ENCODE data around the gene LYPD6B.

The LYPD6B gene

DNA sequence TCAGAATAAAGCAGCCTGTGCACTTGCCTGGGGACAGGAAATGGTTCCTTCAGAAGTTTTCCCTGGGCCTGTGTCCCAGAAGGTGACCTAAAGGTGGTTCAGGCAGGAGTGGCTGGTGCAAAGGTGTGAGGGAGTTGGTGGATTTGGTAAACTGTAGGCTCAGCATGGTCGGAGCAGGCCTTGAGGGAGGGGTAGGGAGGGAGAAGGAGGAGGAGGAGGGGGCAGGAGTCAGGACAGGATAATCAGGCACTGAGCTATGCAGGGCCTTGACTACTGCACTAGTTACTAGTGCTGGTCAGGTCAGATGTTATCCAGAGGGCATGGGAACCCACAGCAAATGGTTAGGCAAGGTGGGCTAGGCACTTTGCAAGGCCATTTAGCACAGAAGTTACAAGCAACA lies 21.3 kb downstream of the LYPD6B start:
- 100% methylated on average over 1 of the region's 1 CpG; no CpG with 5 or more reads in 1 of the 2 experiments for WGBS, 2 experiments (ENCODE audit: insufficient coverage in 2 of 2)
- no peaks in the 10 kb centered on the region for H3K9me3 ChIP-seq (ENCODE audit: control insufficient read depth, low read length)
- peaks cover 28% of the 10 kb centered on the region for H3K4me1 ChIP-seq (ENCODE audit: control insufficient read depth, insufficient read depth, low read length, poor library complexity, severe bottlenecking)
- H3K27ac ChIP-seq (ENCODE audit: low read depth, low read length, severe bottlenecking): no peak overlapping the region
- H3K4me3 ChIP-seq (ENCODE audit: extremely low read depth, insufficient read depth, low read length, poor library complexity, severe bottlenecking): no peak overlapping the region
- H3K36me3 ChIP-seq (ENCODE audit: control insufficient read depth, insufficient read depth, low read length): no peaks in the 10 kb centered on the region

DNA sequence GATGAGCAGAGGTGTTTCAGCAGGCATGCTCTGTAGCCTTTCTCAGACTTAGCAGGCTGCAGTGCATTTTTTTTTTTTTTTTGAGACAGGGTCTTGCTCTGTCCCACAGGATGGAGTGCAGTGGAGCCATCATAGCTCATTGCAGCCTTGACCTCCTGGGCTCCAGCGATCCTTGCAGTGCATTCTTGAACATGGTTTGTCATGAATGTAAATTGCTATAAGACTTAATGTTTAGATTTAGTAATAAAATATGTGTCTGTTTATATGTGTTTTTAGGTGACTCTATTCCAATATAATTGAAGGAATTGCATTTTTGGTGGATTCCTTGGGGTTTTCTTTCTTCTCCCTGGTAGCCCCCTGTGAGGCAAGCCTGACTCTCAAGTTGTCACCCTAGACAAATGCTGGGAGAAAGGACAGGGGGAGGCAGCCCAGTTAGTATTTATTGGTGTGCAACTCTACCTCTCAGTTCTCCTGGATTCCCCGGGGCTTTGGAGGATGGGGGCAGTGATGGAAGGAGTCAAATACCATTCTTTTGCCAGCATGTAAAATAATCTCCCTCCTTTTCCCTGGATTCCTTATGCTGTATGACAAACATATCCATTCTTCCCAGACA lies 22.7 kb downstream of the LYPD6B start:
- Histone ChIP-seq H3K9me3 (ENCODE audit: control insufficient read depth, low read length) (no peaks in the 10 kb centered on the region), H3K27ac (ENCODE audit: low read depth, low read length, severe bottlenecking) (no peak overlapping the region), H3K4me3 (ENCODE audit: extremely low read depth, insufficient read depth, low read length, poor library complexity, severe bottlenecking) (no peak overlapping the region), H3K36me3 (ENCODE audit: control insufficient read depth, insufficient read depth, low read length) (no peaks in the 10 kb centered on the region), H3K4me1 (ENCODE audit: control insufficient read depth, insufficient read depth, low read length, poor library complexity, severe bottlenecking) (peaks cover 25% of the 10 kb centered on the region)
- WGBS, 2 experiments (ENCODE audit: insufficient coverage in 2 of 2): 100% methylated on average over 1 of the region's 2 CpGs; no CpG with 5 or more reads in 1 of the 2 experiments

DNA sequence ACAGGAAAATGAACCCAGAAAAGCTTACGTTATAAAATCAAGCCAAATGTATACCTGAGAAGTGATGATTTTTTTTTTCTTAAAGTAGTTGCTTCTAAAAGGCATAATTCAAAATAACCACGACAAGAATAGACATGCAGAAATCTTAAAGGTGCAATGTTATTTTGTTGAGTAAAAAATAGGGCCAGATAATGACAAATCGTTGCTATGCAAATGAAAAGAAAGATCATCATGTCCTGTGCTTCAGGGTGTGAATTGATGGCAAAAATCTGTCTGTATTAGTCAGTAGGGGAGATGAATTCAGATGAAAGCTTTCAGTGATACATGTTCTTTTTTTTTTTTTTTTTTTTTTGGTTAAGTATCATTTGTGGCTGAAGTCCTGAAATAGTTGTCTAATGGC lies 24.0 kb downstream of the LYPD6B start:
- Histone ChIP-seq H3K4me3 (ENCODE audit: extremely low read depth, insufficient read depth, low read length, poor library complexity, severe bottlenecking) (no peak overlapping the region), H3K4me1 (ENCODE audit: control insufficient read depth, insufficient read depth, low read length, poor library complexity, severe bottlenecking) (peaks cover 24% of the 10 kb centered on the region), H3K36me3 (ENCODE audit: control insufficient read depth, insufficient read depth, low read length) (no peaks in the 10 kb centered on the region), H3K9me3 (ENCODE audit: control insufficient read depth, low read length) (no peaks in the 10 kb centered on the region), H3K27ac (ENCODE audit: low read depth, low read length, severe bottlenecking) (peak overlapping the region; percentile 38)
- 86% methylated on average over 2 of the region's 3 CpGs for WGBS, 2 experiments (ENCODE audit: insufficient coverage in 2 of 2)

DNA sequence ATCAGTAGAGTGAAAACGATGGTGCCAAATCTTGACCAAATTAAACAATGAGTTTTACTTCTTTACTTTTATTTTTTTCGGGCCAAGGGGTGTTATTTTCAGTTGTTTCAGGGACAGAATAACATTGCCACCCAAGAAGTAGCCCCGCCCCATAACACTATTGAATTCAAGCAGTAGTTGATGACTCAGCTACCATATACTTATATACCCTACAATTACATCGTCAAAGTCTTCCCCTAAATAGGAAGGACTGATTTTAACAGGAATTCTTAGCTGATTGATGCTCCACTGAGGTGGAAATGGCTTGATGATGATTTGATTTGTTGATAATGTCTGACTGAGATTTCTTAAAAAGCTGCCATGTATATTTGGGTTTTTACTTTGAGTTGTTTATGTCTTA lies 24.7 kb downstream of the LYPD6B start:
- Histone ChIP-seq H3K4me3 (ENCODE audit: extremely low read depth, insufficient read depth, low read length, poor library complexity, severe bottlenecking) (no peak overlapping the region), H3K27ac (ENCODE audit: low read depth, low read length, severe bottlenecking) (peak overlapping the region; percentile 38), H3K36me3 (ENCODE audit: control insufficient read depth, insufficient read depth, low read length) (no peaks in the 10 kb centered on the region), H3K4me1 (ENCODE audit: control insufficient read depth, insufficient read depth, low read length, poor library complexity, severe bottlenecking) (peaks cover 24% of the 10 kb centered on the region), H3K9me3 (ENCODE audit: control insufficient read depth, low read length) (no peaks in the 10 kb centered on the region)
- 100% methylated on average over 1 of the region's 4 CpGs; no CpG with 5 or more reads in 1 of the 2 experiments for WGBS, 2 experiments (ENCODE audit: insufficient coverage in 2 of 2)

DNA sequence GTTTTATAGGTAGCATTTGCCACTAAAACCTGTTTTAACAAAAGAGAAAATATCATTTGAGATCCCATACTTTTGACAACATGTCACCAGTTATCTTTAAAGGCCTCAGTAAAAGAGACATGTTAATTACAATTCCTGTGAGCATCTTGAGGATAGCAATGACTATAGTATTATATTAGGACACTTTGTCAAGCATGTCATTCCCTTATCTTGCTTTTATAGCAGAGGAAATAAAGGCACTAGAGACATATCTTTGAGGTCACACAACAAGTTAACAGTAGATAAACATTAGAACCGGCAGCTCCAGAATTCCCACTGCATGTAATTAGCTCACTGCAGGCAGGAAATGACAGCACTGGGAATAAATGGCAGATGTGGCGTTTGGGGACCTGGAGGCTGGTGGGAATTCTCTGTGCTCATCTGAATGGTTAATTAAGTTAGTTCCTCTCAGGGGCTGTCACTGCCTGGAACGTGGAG lies 25.9 kb downstream of the LYPD6B start:
- Histone ChIP-seq H3K4me1 (ENCODE audit: control insufficient read depth, insufficient read depth, low read length, poor library complexity, severe bottlenecking) (peaks cover 34% of the 10 kb centered on the region), H3K4me3 (ENCODE audit: extremely low read depth, insufficient read depth, low read length, poor library complexity, severe bottlenecking) (no peak overlapping the region), H3K9me3 (ENCODE audit: control insufficient read depth, low read length) (no peaks in the 10 kb centered on the region), H3K27ac (ENCODE audit: low read depth, low read length, severe bottlenecking) (peak overlapping the region; percentile 73), H3K36me3 (ENCODE audit: control insufficient read depth, insufficient read depth, low read length) (no peaks in the 10 kb centered on the region)
- 25 to 26% methylated on average over 2 to 3 of the region's 3 CpGs for WGBS, 2 experiments (ENCODE audit: insufficient coverage in 2 of 2)

DNA sequence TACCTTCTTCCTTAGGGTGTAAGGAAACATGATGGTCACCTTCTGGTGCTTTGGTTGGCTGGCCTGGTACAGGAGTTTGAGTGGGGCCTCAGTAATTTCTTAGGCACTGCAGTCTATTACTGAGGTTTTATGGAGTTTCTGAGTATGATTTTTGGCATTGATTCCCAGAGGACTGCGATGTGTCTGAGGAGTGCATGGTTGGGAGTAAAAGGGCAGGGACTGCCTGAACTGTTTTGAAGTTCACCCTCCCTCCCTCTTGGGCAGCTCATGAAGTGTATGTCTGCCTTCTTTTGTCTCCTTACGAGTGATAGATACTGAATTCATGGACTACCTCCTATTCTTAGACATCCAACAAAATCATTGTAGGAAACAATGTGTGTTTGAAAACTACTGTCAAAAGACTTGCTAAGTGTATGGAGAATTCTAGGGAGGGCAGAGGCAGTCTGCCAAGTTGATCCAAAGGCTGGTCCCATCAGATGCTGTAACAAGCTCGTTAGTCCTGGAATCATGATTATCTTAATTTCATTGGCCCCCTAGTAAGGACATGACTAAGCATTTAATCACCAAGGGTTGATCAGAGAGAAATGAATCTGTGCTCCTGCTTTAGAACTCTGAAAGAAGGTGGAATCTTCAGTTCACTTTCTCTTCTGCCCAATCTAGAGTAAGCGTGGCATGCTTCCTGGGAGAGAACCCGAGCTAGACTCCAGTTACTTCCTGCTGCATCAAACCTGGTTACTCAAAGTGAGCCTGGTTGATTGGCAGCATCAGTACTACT lies 26.5 kb downstream of the LYPD6B start:
- peak overlapping the region; percentile 73 for H3K27ac ChIP-seq (ENCODE audit: low read depth, low read length, severe bottlenecking)
- H3K36me3 ChIP-seq (ENCODE audit: control insufficient read depth, insufficient read depth, low read length): no peaks in the 10 kb centered on the region
- no peaks in the 10 kb centered on the region for H3K9me3 ChIP-seq (ENCODE audit: control insufficient read depth, low read length)
- no peak overlapping the region for H3K4me3 ChIP-seq (ENCODE audit: extremely low read depth, insufficient read depth, low read length, poor library complexity, severe bottlenecking)
- H3K4me1 ChIP-seq (ENCODE audit: control insufficient read depth, insufficient read depth, low read length, poor library complexity, severe bottlenecking): peaks cover 40% of the 10 kb centered on the region
- 91 to 100% methylated on average over 3 to 4 of the region's 5 CpGs for WGBS, 2 experiments (ENCODE audit: insufficient coverage in 2 of 2)

DNA sequence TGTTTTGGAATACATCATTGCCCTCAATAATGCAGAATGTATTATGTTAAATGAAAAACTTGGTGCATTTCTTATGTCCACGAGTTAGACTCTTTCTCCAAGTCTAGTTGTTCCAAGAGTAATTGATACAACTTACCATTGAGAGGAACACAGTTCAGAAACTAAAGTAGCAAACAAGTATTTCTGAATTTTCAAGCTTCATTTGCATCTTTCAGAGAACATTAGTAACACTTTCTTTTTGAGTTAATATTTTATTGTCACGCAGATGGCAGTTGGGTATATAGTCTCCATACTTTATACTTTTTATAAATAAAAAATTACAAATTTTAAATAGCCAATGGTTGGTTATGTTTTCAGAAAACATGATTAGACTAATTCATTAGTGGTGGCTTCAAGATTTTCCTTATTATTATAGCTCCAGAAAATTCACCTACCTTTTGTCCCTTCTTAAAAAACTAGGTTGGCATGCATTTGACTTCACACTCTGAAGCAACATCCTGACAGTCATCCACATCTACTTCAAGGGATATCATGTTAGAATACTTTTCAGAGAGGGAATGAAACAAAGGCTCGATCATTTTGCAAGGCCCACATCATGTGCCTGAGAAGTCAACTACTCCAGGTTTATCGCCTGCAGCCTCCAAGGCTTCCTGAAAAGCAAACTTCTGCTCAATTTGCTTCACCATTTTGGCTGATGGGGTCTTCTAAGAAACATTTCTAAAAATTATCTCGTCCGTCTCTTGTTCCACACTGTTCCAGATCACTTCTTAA lies 29.9 kb downstream of the LYPD6B start:
- WGBS, 2 experiments (ENCODE audit: insufficient coverage in 2 of 2): 93 to 100% methylated on average over 4 of the region's 6 CpGs
- H3K4me3 ChIP-seq (ENCODE audit: extremely low read depth, insufficient read depth, low read length, poor library complexity, severe bottlenecking): no peak overlapping the region
- H3K4me1 ChIP-seq (ENCODE audit: control insufficient read depth, insufficient read depth, low read length, poor library complexity, severe bottlenecking): peaks cover 39% of the 10 kb centered on the region
- H3K27ac ChIP-seq (ENCODE audit: low read depth, low read length, severe bottlenecking): no peak overlapping the region
- no peaks in the 10 kb centered on the region for H3K36me3 ChIP-seq (ENCODE audit: control insufficient read depth, insufficient read depth, low read length)
- H3K9me3 ChIP-seq (ENCODE audit: control insufficient read depth, low read length): no peaks in the 10 kb centered on the region

DNA sequence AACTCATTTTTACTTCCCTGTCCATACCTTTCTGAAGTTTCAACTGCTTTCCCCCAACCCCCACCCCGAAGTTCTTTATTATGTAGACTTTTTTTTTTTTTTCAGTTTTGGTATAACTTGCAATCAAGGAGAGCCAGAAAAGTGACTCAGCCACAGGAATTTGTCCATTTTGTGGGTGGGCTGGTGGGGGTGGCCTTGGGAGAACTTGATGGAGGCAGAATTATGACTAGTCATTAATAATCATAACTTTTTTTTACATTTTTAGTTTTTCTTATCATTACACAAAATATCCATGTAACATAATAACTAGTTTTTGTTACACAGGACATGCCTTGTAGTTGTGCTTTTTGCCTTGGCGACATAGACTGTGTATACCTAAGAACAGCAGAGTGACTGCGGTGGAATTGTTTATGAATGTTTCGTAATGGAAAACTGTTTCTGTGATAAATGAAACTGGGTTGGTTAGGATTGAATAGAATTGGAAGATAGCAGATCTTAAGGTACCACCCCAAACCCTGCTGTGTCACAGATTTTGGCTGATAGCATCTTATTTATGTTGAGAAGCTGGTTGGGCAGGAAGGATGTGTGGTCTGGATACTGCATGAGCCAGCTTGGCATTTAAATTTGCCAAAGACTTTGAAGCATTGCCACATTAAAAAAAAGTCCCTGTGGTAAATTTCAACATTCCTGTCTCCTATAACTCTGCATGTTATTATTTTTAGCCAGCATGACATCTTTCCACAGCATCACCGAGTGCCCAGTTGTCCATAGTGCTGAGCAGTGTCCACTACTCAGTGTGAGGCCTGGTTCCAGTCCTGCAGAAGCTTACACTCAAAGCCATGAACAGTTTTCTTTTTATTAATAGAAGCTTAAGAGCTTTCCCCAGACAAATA lies 30.7 kb downstream of the LYPD6B start:
- Histone ChIP-seq H3K4me1 (ENCODE audit: control insufficient read depth, insufficient read depth, low read length, poor library complexity, severe bottlenecking) (peaks cover 32% of the 10 kb centered on the region), H3K9me3 (ENCODE audit: control insufficient read depth, low read length) (no peaks in the 10 kb centered on the region), H3K4me3 (ENCODE audit: extremely low read depth, insufficient read depth, low read length, poor library complexity, severe bottlenecking) (no peak overlapping the region), H3K36me3 (ENCODE audit: control insufficient read depth, insufficient read depth, low read length) (no peaks in the 10 kb centered on the region), H3K27ac (ENCODE audit: low read depth, low read length, severe bottlenecking) (peak overlapping the region; percentile 50)
- 100% methylated on average over 3 to 4 of the region's 5 CpGs for WGBS, 2 experiments (ENCODE audit: insufficient coverage in 2 of 2)

DNA sequence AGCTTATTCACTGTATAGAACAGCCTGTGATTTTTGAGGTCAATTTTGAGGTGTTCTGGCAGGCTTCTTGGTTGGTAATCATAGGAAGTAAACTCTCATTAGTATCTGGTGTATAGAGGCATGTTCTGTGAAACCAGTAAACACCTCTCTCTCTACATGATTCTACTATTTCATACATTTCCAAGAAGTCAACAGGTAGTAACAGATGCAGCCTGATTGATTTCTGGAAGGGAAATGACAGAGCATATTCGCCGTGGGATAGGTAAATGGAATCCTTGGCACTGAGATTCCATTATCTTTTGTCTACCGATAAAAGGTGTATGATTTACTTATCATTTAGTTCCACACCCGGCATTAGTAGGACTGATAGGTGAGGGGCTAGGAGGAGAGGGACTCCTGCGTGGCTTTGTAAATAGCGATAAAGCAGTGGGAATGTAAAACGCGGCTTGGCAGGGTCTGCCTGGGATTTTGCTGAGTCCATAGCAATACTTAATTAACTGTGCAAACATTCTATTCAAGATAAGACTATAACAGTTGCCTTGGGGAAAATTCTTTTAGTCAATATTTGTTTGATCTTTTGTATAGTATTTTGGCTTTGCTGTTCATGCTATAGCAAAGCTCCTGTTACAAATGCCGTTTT lies 32.3 kb downstream of the LYPD6B start:
- H3K4me1 ChIP-seq (ENCODE audit: control insufficient read depth, insufficient read depth, low read length, poor library complexity, severe bottlenecking): peaks cover 32% of the 10 kb centered on the region
- no peak overlapping the region for H3K4me3 ChIP-seq (ENCODE audit: extremely low read depth, insufficient read depth, low read length, poor library complexity, severe bottlenecking)
- H3K36me3 ChIP-seq (ENCODE audit: control insufficient read depth, insufficient read depth, low read length): no peaks in the 10 kb centered on the region
- 89 to 100% methylated on average over 1 to 5 of the region's 9 CpGs for WGBS, 2 experiments (ENCODE audit: insufficient coverage in 2 of 2)
- no peak overlapping the region for H3K27ac ChIP-seq (ENCODE audit: low read depth, low read length, severe bottlenecking)
- H3K9me3 ChIP-seq (ENCODE audit: control insufficient read depth, low read length): no peaks in the 10 kb centered on the region
